IgD-negative memory B cell (primary cell): ENCODE results near the gene ATP5F1E. TPM values are rescaled to one million over a fixed set of nuclear protein-coding genes. Genes with fewer than 3 reads are reported as not detected.

Experiments
- H3K27ac Mint-ChIP-seq, 3 donors: one replicate each; pipeline ENCODE4 v1.8.0; 2020 to 2022; ENCODE audit warnings: mild to moderate bottlenecking in 3 of 3, mixed read lengths in 3 of 3, moderate library complexity in 1 of 3
- H3K27me3 Mint-ChIP-seq: one replicate; pipeline ENCODE4 v1.8.0; 2021; ENCODE audit warnings: mixed read lengths
- H3K36me3 Mint-ChIP-seq: one replicate; pipeline ENCODE4 v1.8.0; 2020; ENCODE audit warnings: mild to moderate bottlenecking, mixed read lengths
- H3K4me1 Mint-ChIP-seq, 3 donors: one replicate each; pipeline ENCODE4 v1.8.0; 2020 to 2022; ENCODE audit warnings: mixed read lengths in 3 of 3, mild to moderate bottlenecking in 1 of 3
- H3K4me3 Mint-ChIP-seq, 4 donors: one replicate each; pipeline ENCODE4 v1.8.0; 2020 to 2022; ENCODE audit warnings: mild to moderate bottlenecking in 4 of 4, mixed read lengths in 4 of 4, moderate library complexity in 3 of 4
- H3K9me3 Mint-ChIP-seq, 3 donors: one replicate each; pipeline ENCODE4 v1.8.0; 2020 to 2021; ENCODE audit warnings: mixed read lengths in 3 of 3, mild to moderate bottlenecking in 1 of 3
- polyA plus RNA-seq: library from polyadenylated mRNA; unstranded; fragments of 300-500 nt; fragmentation: Illumina TruSeq; gene quantifications from one replicate; pipeline ENCODE4 v1.2.3, GENCODE V29; 2021

Gene ATP5F1E
- polyA plus RNA-seq, 1 donor from 2014 or later: 103 TPM

GRCh38 chr20:59001449-59002171, 30.5 kb downstream of the ATP5F1E start:
- H3K4me1 Mint-ChIP-seq: peaks cover 21 to 27% (median 25%) of the 10 kb centered on the region in 3 donors
- peak overlapping the region in 2 of 3 donors; percentile 19 to 95 for H3K27ac Mint-ChIP-seq
- peak overlapping the region in 1 of 4 donors; percentile 91 for H3K4me3 Mint-ChIP-seq
- no peaks in the 10 kb centered on the region for H3K9me3 Mint-ChIP-seq
- H3K36me3 Mint-ChIP-seq: peaks cover 8% of the 10 kb centered on the region
- H3K27me3 Mint-ChIP-seq: no peaks in the 10 kb centered on the region

GRCh38 chr20:59001068-59001448, 31.1 kb downstream of the ATP5F1E start:
- no peak overlapping the region for H3K4me3 Mint-ChIP-seq
- H3K9me3 Mint-ChIP-seq: no peaks in the 10 kb centered on the region
- H3K27ac Mint-ChIP-seq: no peak overlapping the region
- peaks cover 22 to 27% (median 25%) of the 10 kb centered on the region in 3 donors for H3K4me1 Mint-ChIP-seq
- peaks cover 8% of the 10 kb centered on the region for H3K36me3 Mint-ChIP-seq
- no peaks in the 10 kb centered on the region for H3K27me3 Mint-ChIP-seq

GRCh38 chr20:59000326-59000725, 31.8 kb downstream of the ATP5F1E start:
- Mint-ChIP-seq H3K27ac (no peak overlapping the region), H3K4me1 (peaks cover 27 to 31% (median 29%) of the 10 kb centered on the region in 3 donors), H3K4me3 (no peak overlapping the region), H3K27me3 (no peaks in the 10 kb centered on the region), H3K9me3 (no peaks in the 10 kb centered on the region), H3K36me3 (peaks cover 8% of the 10 kb centered on the region)

- peaks cover under 1% of the 10 kb centered on the region for H3K36me3 Mint-ChIP-seq
- H3K4me3 Mint-ChIP-seq: no peak overlapping the region
- H3K27me3 Mint-ChIP-seq: no peaks in the 10 kb centered on the region
- H3K27ac Mint-ChIP-seq: peak overlapping the region in 1 of 3 donors; percentile 53
- no peaks in the 10 kb centered on the region for H3K9me3 Mint-ChIP-seq
- H3K4me1 Mint-ChIP-seq: peaks cover 16 to 27% (median 26%) of the 10 kb centered on the region in 3 donors
Observed at GRCh38 chr20:58998656-58999055, 33.5 kb downstream of the ATP5F1E start.

GRCh38 chr20:58997141-58997770, 34.9 kb downstream of the ATP5F1E start:
- Mint-ChIP-seq H3K27me3 (no peaks in the 10 kb centered on the region), H3K4me3 (no peak overlapping the region), H3K4me1 (peaks cover 5 to 19% (median 18%) of the 10 kb centered on the region in 3 donors), H3K9me3 (no peaks in the 10 kb centered on the region), H3K36me3 (no peaks in the 10 kb centered on the region), H3K27ac (peak overlapping the region in 1 of 3 donors; percentile 54)

- peak overlapping the region in 1 of 3 donors; percentile 41 for H3K27ac Mint-ChIP-seq
- no peak overlapping the region for H3K4me3 Mint-ChIP-seq
Observed at GRCh38 chr20:58996226-58996611, 35.9 kb downstream of the ATP5F1E start.

GRCh38 chr20:58995461-58996225, 36.5 kb downstream of the ATP5F1E start:
- Mint-ChIP-seq H3K27me3 (no peaks in the 10 kb centered on the region), H3K9me3 (no peaks in the 10 kb centered on the region), H3K4me1 (peaks cover 5 to 19% (median 18%) of the 10 kb centered on the region in 3 donors), H3K27ac (peak overlapping the region in 2 of 3 donors; percentile 23 to 41), H3K36me3 (no peaks in the 10 kb centered on the region), H3K4me3 (peak overlapping the region in 1 of 4 donors; percentile 68)

More at GRCh38 chr20:58996226-58996611, 35.9 kb downstream of the ATP5F1E start:
- Mint-ChIP-seq H3K27me3 (no peaks in the 10 kb centered on the region), H3K36me3 (no peaks in the 10 kb centered on the region), H3K9me3 (no peaks in the 10 kb centered on the region), H3K4me1 (peaks cover 5 to 19% (median 18%) of the 10 kb centered on the region in 3 donors)

- H3K4me1 Mint-ChIP-seq: peaks cover 5 to 20% (median 19%) of the 10 kb centered on the region in 3 donors
- H3K27me3 Mint-ChIP-seq: no peaks in the 10 kb centered on the region
- no peaks in the 10 kb centered on the region for H3K9me3 Mint-ChIP-seq
- no peaks in the 10 kb centered on the region for H3K36me3 Mint-ChIP-seq
- H3K27ac Mint-ChIP-seq: peak overlapping the region; percentile 41 to 73 (median 63)
- peak overlapping the region in 1 of 4 donors; percentile 48 for H3K4me3 Mint-ChIP-seq
Observed at GRCh38 chr20:58994390-58995159, 37.6 kb downstream of the ATP5F1E start.

GRCh38 chr20:58993332-58994248, 38.5 kb downstream of the ATP5F1E start:
- Mint-ChIP-seq H3K27me3 (no peaks in the 10 kb centered on the region), H3K9me3 (no peaks in the 10 kb centered on the region), H3K4me1 (peaks cover 5 to 20% (median 19%) of the 10 kb centered on the region in 3 donors), H3K27ac (peak overlapping the region in 2 of 3 donors; percentile 22 to 41), H3K4me3 (peak overlapping the region in 2 of 4 donors; percentile 18 to 48), H3K36me3 (peaks cover 3% of the 10 kb centered on the region)

GRCh38 chr20:58992911-58993310, 39.2 kb downstream of the ATP5F1E start:
- Mint-ChIP-seq H3K4me1 (peaks cover 5 to 20% (median 19%) of the 10 kb centered on the region in 3 donors), H3K27ac (peak overlapping the region in 2 of 3 donors; percentile 14 to 39), H3K4me3 (no peak overlapping the region), H3K27me3 (no peaks in the 10 kb centered on the region), H3K36me3 (peaks cover 3% of the 10 kb centered on the region), H3K9me3 (no peaks in the 10 kb centered on the region)

- H3K27me3 Mint-ChIP-seq: no peaks in the 10 kb centered on the region
- H3K4me1 Mint-ChIP-seq: peaks cover 9 to 21% (median 20%) of the 10 kb centered on the region in 3 donors
- peaks cover 4% of the 10 kb centered on the region for H3K36me3 Mint-ChIP-seq
- H3K9me3 Mint-ChIP-seq: no peaks in the 10 kb centered on the region
- H3K4me3 Mint-ChIP-seq: no peak overlapping the region
- H3K27ac Mint-ChIP-seq: peak overlapping the region in 1 of 3 donors; percentile 46
Observed at GRCh38 chr20:58991715-58992114, 40.4 kb downstream of the ATP5F1E start.

GRCh38 chr20:58990651-58991445, 41.3 kb downstream of the ATP5F1E start:
- H3K4me3 Mint-ChIP-seq: peak overlapping the region in 1 of 4 donors; percentile 51
- H3K36me3 Mint-ChIP-seq: peaks cover 4% of the 10 kb centered on the region
- no peaks in the 10 kb centered on the region for H3K27me3 Mint-ChIP-seq

GRCh38 chr20:58989196-58989595, 42.9 kb downstream of the ATP5F1E start:
- Mint-ChIP-seq H3K4me3 (no peak overlapping the region), H3K27me3 (no peaks in the 10 kb centered on the region), H3K4me1 (peaks cover 8 to 20% (median 13%) of the 10 kb centered on the region in 3 donors), H3K27ac (peak overlapping the region in 2 of 3 donors; percentile 35 to 53), H3K36me3 (peaks cover 4% of the 10 kb centered on the region), H3K9me3 (no peaks in the 10 kb centered on the region)

More at GRCh38 chr20:58990651-58991445, 41.3 kb downstream of the ATP5F1E start:
- H3K4me1 Mint-ChIP-seq: peaks cover 7 to 21% (median 19%) of the 10 kb centered on the region in 3 donors
- H3K27ac Mint-ChIP-seq: no peak overlapping the region
- no peaks in the 10 kb centered on the region for H3K9me3 Mint-ChIP-seq
